OCI-LY3 (cell line): ENCODE data around the gene MYLIP.

Experiments used
- H2AFZ ChIP-seq: fragments of 200-600, 300-600 bp; shearing (Covaris generic); 2 replicates; pipeline ENCODE4 v1.6.0; 2014; ENCODE audit warnings: antibody characterized with exemption, low read depth, low read length
- H3K27ac ChIP-seq: fragments of 200-600, 300-600 bp; sonication (generic); 2 replicates; pipeline ENCODE4 v1.5.1; 2014; ENCODE audit warnings: mild to moderate bottlenecking, low read length, moderate library complexity, mixed read lengths
- H3K27me3 ChIP-seq: fragments of 200-600, 300-600 bp; sonication (generic); 2 replicates; pipeline ENCODE4 v1.6.1; 2014; ENCODE audit warnings: low read depth, low read length, mixed read lengths
- H3K36me3 ChIP-seq: fragments of 200-600, 300-600 bp; sonication (generic); replicated peaks from 2 replicates; pipeline ENCODE3; 2014; ENCODE audit warnings: low read depth, low read length, mixed read lengths
- H3K4me1 ChIP-seq: fragments of 300-600, 200-600 bp; sonication (generic); 2 replicates; pipeline ENCODE4 v1.6.1; 2014; ENCODE audit warnings: low read length, mixed read lengths
- H3K4me2 ChIP-seq: fragments of 200-600, 300-600 bp; sonication (generic); 2 replicates; pipeline ENCODE4 v1.6.1; 2014; ENCODE audit warnings: low read length, mixed read lengths
- H3K4me3 ChIP-seq: fragments of 300-600, 200-600 bp; sonication (generic); 2 replicates; pipeline ENCODE4 v1.5.1; 2014; ENCODE audit warnings: antibody characterized with exemption, mild to moderate bottlenecking, low read length, moderate library complexity
- H3K79me2 ChIP-seq: fragments of 300-600, 200-600 bp; shearing (Covaris generic); 2 replicates; pipeline ENCODE4 v1.6.1; 2014; ENCODE audit warnings: mild to moderate bottlenecking, low read length, mixed read lengths
- H3K9ac ChIP-seq: fragments of 300-600, 200-600 bp; shearing (Covaris generic); 2 replicates; pipeline ENCODE4 v1.6.0; 2014; ENCODE audit warnings: mild to moderate bottlenecking, low read length, moderate library complexity
- H3K9me3 ChIP-seq: fragments of 200-600, 300-600 bp; shearing (Covaris generic); 2 replicates; pipeline ENCODE4 v1.6.1; 2014; ENCODE audit warnings: low read length, mixed read lengths; ENCODE audit not compliant: insufficient read depth
- H4K20me1 ChIP-seq: fragments of 200-600, 300-600 bp; sonication (generic); 2 replicates; pipeline ENCODE4 v1.6.1; 2016; ENCODE audit warnings: low read length, mixed read lengths; ENCODE audit not compliant: insufficient read depth
- CTCF ChIP-seq: fragments of 200-600, 300-600 bp; sonication (generic); IDR thresholded peaks from 2 replicates; pipeline ENCODE4 v1.5.1; 2014; ENCODE audit warnings: antibody characterized with exemption, low read length, low read depth
- EZH2phosphoT487 ChIP-seq: fragments of 200-600 bp; shearing (Covaris generic); IDR thresholded peaks from 2 replicates; pipeline ENCODE4 v1.6.1; 2018; ENCODE audit warnings: antibody characterized with exemption, mixed run types, low read depth

Gene MYLIP

GRCh38 chr6:16118825-16119224 is 10.1 kb upstream of the MYLIP start:
- Histone ChIP-seq H3K27me3 (peaks cover 6% of the 10 kb centered on the region; the same call in 1 of the 2 replicates), H2AFZ (no peak overlapping the region), H3K79me2 (no peaks in the 10 kb centered on the region), H3K9me3 (no peaks in the 10 kb centered on the region), H3K4me3 (no peak overlapping the region), H3K27ac (no peak overlapping the region), H3K9ac (no peak overlapping the region), H3K4me2 (no peak overlapping the region), H3K4me1 (peaks cover 6% of the 10 kb centered on the region), H4K20me1 (no peaks in the 10 kb centered on the region), H3K36me3 (no peaks in the 10 kb centered on the region)
- TF ChIP-seq EZH2phosphoT487, result no peak
- no peak for TF ChIP-seq CTCF

GRCh38 chr6:16121339-16121738 is 7.5 kb upstream of the MYLIP start:
- no peak overlapping the region for H3K27ac ChIP-seq
- no peaks in the 10 kb centered on the region for H3K36me3 ChIP-seq
- no peak overlapping the region for H3K4me3 ChIP-seq
- H3K4me2 ChIP-seq, result no peak overlapping the region
- no peaks in the 10 kb centered on the region for H4K20me1 ChIP-seq
- H3K27me3 ChIP-seq, result peaks cover 15% of the 10 kb centered on the region; the same call in 1 of the 2 replicates
- peaks cover 4% of the 10 kb centered on the region; the same call in 1 of the 2 replicates for H3K4me1 ChIP-seq
- TF ChIP-seq CTCF (no peak), EZH2phosphoT487 (no peak)
- H3K79me2 ChIP-seq, result no peaks in the 10 kb centered on the region
- H3K9ac ChIP-seq, result no peak overlapping the region
- no peak overlapping the region for H2AFZ ChIP-seq
- H3K9me3 ChIP-seq, result no peaks in the 10 kb centered on the region

DNA sequence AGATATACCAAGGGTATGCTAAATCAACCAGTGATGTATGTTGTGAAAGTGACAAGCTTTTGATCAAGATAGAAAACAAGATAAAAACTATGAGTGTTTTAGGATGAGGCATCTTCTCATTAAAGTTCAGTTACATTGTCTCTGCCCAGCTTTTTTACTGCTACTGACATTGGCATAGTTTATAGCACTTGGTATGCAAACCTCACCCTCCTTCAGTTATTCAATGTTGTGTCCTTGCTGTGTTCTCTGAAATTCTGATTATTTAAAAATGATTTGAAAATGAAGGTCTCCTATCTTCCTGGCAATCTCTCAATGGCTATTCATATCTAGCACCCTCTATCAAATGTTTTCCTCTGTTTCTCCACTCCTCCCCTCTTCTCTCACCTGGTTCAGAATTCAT is 6.7 kb upstream of the MYLIP start:
- peaks cover 15% of the 10 kb centered on the region; the same call in 1 of the 2 replicates for H3K27me3 ChIP-seq
- H3K9me3 ChIP-seq, result no peaks in the 10 kb centered on the region
- TF ChIP-seq CTCF (no peak), EZH2phosphoT487 (no peak)

DNA sequence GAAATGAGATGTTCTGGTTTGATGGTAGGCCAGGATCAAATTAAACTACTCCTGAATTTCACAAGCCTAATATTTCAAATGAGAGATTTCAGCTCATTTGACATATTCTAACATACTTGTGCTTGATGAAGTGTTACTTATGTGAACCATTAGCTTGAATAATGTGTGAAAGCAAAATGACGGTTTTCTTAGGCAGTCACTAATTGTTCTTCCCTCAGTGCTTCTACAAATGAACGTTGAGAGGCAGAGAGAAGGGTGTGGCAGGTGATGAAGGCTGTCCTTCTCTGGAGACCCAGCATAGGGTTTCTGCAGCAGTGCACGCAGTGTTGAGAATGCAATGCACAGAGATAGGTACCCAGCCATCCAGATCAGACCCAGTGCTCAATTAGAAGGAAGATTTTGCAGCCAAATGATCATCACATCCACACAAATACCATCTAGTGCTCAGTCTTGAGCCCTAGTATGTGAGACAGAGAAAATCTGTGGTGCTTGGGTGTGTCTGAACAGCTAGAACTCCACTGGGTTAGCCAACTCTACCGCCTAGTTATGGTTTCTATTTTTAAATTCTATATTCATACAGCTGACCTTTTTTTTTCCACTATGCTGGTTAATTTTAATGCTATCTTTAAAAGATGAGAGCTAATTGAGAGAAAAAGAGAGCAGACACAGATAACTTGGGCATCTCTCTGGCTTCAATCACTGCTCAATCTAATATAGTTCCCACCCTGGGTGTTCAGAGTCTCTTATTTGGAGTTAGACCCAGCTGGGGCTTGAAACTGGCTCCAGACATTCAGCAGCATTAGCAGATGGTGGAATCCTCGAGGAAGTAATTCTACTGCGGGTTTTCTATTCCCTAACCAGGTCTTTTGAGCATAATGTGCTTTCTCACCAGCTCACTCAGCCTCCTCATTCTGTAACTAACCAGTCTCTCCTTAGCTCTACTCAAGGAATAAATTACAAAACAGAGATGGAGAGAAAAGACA is 4.4 kb upstream of the MYLIP start:
- no peak overlapping the region for H3K27ac ChIP-seq
- H4K20me1 ChIP-seq, result no peaks in the 10 kb centered on the region
- H3K36me3 ChIP-seq, result no peaks in the 10 kb centered on the region
- TF ChIP-seq EZH2phosphoT487 (no peak), CTCF (no peak)
- H3K9me3 ChIP-seq, result no peaks in the 10 kb centered on the region
- H2AFZ ChIP-seq, result no peak overlapping the region
- no peak overlapping the region for H3K9ac ChIP-seq
- H3K79me2 ChIP-seq, result peaks cover 1% of the 10 kb centered on the region; the same call in 1 of the 2 replicates
- H3K4me1 ChIP-seq, result no peaks in the 10 kb centered on the region
- peaks cover 15% of the 10 kb centered on the region; the same call in 1 of the 2 replicates for H3K27me3 ChIP-seq
- no peak overlapping the region for H3K4me2 ChIP-seq
- no peak overlapping the region for H3K4me3 ChIP-seq

More for the DNA sequence above, 6.7 kb upstream of the MYLIP start:
- Histone ChIP-seq H2AFZ (no peak overlapping the region), H4K20me1 (no peaks in the 10 kb centered on the region), H3K4me1 (peaks cover 4% of the 10 kb centered on the region; the same call in 1 of the 2 replicates), H3K79me2 (no peaks in the 10 kb centered on the region), H3K4me2 (no peak overlapping the region), H3K36me3 (no peaks in the 10 kb centered on the region), H3K9ac (no peak overlapping the region), H3K4me3 (no peak overlapping the region), H3K27ac (no peak overlapping the region)
